Measurements from ENCODE around the gene TGM2.
A peak's percentile ranks its signal among the peaks of the same experiment; 100 is the strongest.

Gene TGM2

DNA sequence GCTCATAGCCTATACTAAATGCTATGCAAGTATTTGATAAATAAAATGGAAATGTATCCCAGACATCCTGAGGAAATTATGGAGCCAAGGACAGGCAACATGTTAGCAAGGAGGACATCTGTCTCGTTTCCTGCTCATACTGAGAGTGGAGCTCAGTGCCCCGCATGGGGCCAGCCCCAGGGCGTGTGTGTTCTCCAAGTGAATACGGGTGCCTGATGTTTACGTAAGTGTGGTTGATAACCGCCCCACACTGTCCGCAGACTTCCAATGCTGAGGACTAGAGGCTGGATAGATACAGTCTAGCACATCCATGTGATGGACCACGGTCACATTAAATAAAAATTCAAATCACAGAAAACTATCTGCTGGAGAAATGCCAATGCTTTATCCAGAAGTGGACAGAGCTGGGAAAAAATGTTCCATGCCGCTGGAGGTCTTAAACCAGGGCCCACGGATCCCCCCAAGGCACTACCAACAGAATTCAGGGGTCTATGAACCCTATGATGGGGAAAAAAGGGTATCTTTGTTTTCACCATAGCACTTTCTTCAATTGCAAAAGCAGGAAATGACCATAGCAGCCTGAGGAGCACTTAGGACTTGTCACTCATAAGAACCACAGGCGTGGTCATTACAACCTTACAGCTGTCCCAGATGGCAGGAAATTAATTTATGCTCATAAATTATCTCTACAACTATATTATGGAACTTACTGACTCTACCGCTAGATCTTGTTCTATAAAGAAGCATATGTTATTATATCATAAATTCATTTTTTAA, 24.9 kb downstream of the TGM2 start (continued):
- TF ChIP-seq, protein P1, sequence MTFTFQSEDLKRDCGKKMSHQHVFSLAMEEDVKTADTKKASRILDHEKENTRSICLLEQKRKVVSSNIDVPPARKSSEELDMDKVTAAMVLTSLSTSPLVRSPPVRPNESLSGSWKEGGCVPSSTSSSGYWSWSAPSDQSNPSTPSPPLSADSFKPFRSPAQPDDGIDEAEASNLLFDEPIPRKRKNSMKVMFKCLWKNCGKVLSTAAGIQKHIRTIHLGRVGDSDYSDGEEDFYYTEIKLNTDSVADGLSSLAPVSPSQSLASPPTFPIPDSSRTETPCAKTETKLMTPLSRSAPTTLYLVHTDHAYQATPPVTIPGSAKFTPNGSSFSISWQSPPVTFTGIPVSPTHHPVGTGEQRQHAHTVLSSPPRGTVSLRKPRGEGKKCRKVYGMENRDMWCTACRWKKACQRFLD (tag by site-specific recombination; IDR thresholded peaks at IDR 0.05) = no peak
- TF ChIP-seq KLF9 (tag by site-specific recombination; IDR thresholded peaks at IDR 0.05; ENCODE audit: low read depth) (no peak), ZBTB8A (tag by site-specific recombination; IDR thresholded peaks at IDR 0.05) (peak; percentile 47), ZNF664 (tag by site-specific recombination; IDR thresholded peaks at IDR 0.05) (peak; percentile 51; the same call in 1 of the 2 replicates), ZNF324 (tag by site-specific recombination; IDR thresholded peaks at IDR 0.05) (no peak), HOXC10 (CRISPR knock-in tag; IDR thresholded peaks at IDR 0.05) (no peak), ZNF521 (tag by site-specific recombination; IDR thresholded peaks at IDR 0.05) (no peak), IKZF3 (tag by site-specific recombination; IDR thresholded peaks at IDR 0.05) (peak; percentile 49; the same call in 1 of the 2 replicates), GLIS2 (tag by site-specific recombination; IDR thresholded peaks at IDR 0.05) (peak; percentile 39; the same call in 1 of the 2 replicates)

DNA sequence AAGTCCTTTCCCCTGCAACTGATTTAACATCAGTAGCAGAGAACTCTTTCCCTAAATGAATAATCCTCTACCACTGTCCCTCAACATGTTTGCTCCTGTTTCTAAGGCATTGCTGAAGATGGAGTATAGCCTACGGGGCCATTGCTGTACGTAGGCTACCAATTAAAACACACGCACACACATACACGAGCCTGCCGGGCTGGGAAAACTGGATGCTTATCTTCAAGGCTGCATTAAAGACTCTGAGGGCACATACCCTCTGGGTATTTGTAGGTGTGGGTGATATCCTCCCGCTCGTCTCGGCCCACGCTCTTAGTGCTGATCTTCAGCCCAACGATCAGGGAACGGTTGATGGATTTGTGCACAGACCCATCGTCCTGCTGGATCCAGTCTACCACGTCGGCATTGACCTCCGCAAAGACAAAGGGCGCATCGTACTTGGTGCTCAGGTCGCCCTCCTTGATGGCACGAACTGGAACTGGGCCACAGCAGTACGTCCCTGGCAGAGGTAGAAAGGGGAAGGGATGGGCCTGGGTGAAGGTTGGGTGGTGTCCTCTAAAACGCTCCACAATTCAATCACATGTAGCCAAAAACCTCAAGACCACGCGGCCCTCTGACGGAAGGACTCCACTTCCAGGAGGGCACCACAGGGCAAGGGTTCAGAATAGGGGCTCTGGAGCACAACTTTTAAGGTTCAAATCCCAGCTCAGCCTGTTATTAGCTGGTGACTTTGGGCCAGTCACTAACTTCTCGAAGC, 25.7 kb downstream of the TGM2 start:
- Histone ChIP-seq H3K4me3 (ENCODE audit: low read depth, low read length) (no peak overlapping the region), H3K9me3 (ENCODE audit: control insufficient read depth, insufficient read depth, low read depth, low read length) (no peaks in the 10 kb centered on the region), H3K27ac (ENCODE audit: extremely low read depth, low read depth, low read length) (no peak overlapping the region), H3K4me1 (ENCODE audit: control insufficient read depth, insufficient read depth, low read length) (0 out of 2 replicates have a peak, but pooled peaks cover 4% of the 10 kb centered on the region), H3K36me3 (ENCODE audit: control insufficient read depth in 2 of 2, insufficient read depth in 1 of 2, low read length in 2 of 2) (no peaks in the 10 kb centered on the region)
- CTCF ChIA-PET = interaction anchor here (0.6 to 1.8 kb wide), 6 partner anchors 12 to 84 kb away, joined by 3 to 6 read pairs (median 4); no protein-coding TSS in a partner anchor
- TF ChIP-seq KLF9 (tag by site-specific recombination; IDR thresholded peaks at IDR 0.05; ENCODE audit: low read depth) = no peak
- no peak for TF ChIP-seq ZNF558 (tag by site-specific recombination; IDR thresholded peaks at IDR 0.05)
- TF ChIP-seq ZNF146 (tag by site-specific recombination; IDR thresholded peaks at IDR 0.05) = no peak
- peak; percentile 46; the same call in 1 of the 2 replicates for TF ChIP-seq EGR2 (tag by site-specific recombination; IDR thresholded peaks at IDR 0.05; ENCODE audit: low read depth)
- TF ChIP-seq WT1 (tag by site-specific recombination; IDR thresholded peaks at IDR 0.05) = no peak
- TF ChIP-seq ZBTB20 (tag by site-specific recombination; IDR thresholded peaks at IDR 0.05) = no peak
- TF ChIP-seq ZNF600 (tag by site-specific recombination; IDR thresholded peaks at IDR 0.05) = no peak
- no peak for TF ChIP-seq PRDM10 (tag by site-specific recombination; IDR thresholded peaks at IDR 0.05)
- POLR2A ChIA-PET = interaction anchor here (0.6 kb wide), 1 partner anchor 8 kb away, joined by 3 read pairs; no protein-coding TSS in a partner anchor

GRCh38 chr20:38138086-38138778, 26.8 kb downstream of the TGM2 start:
- POLR2A ChIA-PET = no interaction called here
- CTCF ChIA-PET = interaction anchor here (0.8 kb wide), 1 partner anchor 81 kb away, joined by 3 read pairs; no protein-coding TSS in a partner anchor

More at GRCh38 chr20:38138086-38138778, 26.8 kb downstream of the TGM2 start:
- no peak overlapping the region for H3K27ac ChIP-seq (ENCODE audit: extremely low read depth, low read depth, low read length)
- no peak for TF ChIP-seq ZNF266 (tag by site-specific recombination; IDR thresholded peaks at IDR 0.05; ENCODE audit: low read depth)
- no peak for TF ChIP-seq GLIS2 (tag by site-specific recombination; IDR thresholded peaks at IDR 0.05)
- TF ChIP-seq KLF16 (tag by site-specific recombination; IDR thresholded peaks at IDR 0.05) = no peak
- TF ChIP-seq ZFP3 (tag by site-specific recombination; IDR thresholded peaks at IDR 0.05; ENCODE audit: low read depth) = peak; percentile 91
- TF ChIP-seq ZIC2 (tag by site-specific recombination; IDR thresholded peaks at IDR 0.05) = 0 out of 2 replicates have a peak, but pooled peaks have one; percentile 8
- TF ChIP-seq ZNF610 (tag by site-specific recombination; IDR thresholded peaks at IDR 0.05; ENCODE audit: borderline replicate concordance) = no peak
- no peaks in the 10 kb centered on the region for H3K36me3 ChIP-seq (ENCODE audit: control insufficient read depth in 2 of 2, insufficient read depth in 1 of 2, low read length in 2 of 2)
- no peak overlapping the region for H3K4me3 ChIP-seq (ENCODE audit: low read depth, low read length)
- H3K9me3 ChIP-seq (ENCODE audit: control insufficient read depth, insufficient read depth, low read depth, low read length) = no peaks in the 10 kb centered on the region
- 0 out of 2 replicates have a peak, but pooled peaks cover 4% of the 10 kb centered on the region for H3K4me1 ChIP-seq (ENCODE audit: control insufficient read depth, insufficient read depth, low read length)
